Common myeloid progenitor, CD34-positive (primary cell): ENCODE data around the gene NOSIP.

Experiments
- CTCF ChIA-PET: fragments of 350-600 bp; sonication (Branson Sonifier 250); formaldehyde crosslinking; loops from one replicate; lab custom pipeline; 2021; ENCODE audit warnings: antibody characterized with exemption; lab: Charles Lee
- POLR2A ChIA-PET: fragments of 350-600 bp; sonication (Branson Sonifier 250); formaldehyde crosslinking; loops from one replicate; lab custom pipeline; 2021; ENCODE audit warnings: antibody characterized with exemption; lab: Charles Lee
- DNase-seq, 3 donors: peaks; one replicate each; pipeline versions ENCODE4 v3.0.0 to v3.0.0-alpha.2; 2013
- H3K27ac ChIP-seq, 2 experiments: 1 replicate in 1 of 2; 2 replicates in 1 of 2; pipeline ENCODE4 v1.7.0; 2013; ENCODE audit warnings: inconsistent platforms in 2 of 2, low read length in 2 of 2, mild to moderate bottlenecking in 2 of 2, low read depth in 1 of 2, moderate library complexity in 1 of 2; ENCODE audit not compliant: severe bottlenecking in 2 of 2, insufficient read depth in 1 of 2, poor library complexity in 1 of 2
- H3K27me3 ChIP-seq, 5 experiments: replicated peaks in 2 of 5; 1 replicate in 3 of 5; 2 replicates in 2 of 5; pipeline versions ENCODE4 v1.6.1 to v1.7.0; 2013; ENCODE audit warnings: low read length in 4 of 5, mild to moderate bottlenecking in 2 of 5, moderate library complexity in 2 of 5, inconsistent platforms in 1 of 5; ENCODE audit not compliant: insufficient read depth in 5 of 5, control insufficient read depth in 4 of 5
- H3K36me3 ChIP-seq, 4 experiments: 1 replicate in 2 of 4; 2 replicates in 2 of 4; pipeline versions ENCODE4 v1.6.1 to v1.7.0; 2013; ENCODE audit warnings: low read length in 3 of 4, control low read depth in 1 of 4, mild to moderate bottlenecking in 1 of 4; ENCODE audit not compliant: control insufficient read depth in 4 of 4, insufficient read depth in 4 of 4
- H3K4me1 ChIP-seq, 4 experiments: 1 replicate in 3 of 4; 2 replicates in 1 of 4; pipeline versions ENCODE4 v1.6.1 to v1.7.1; 2013; ENCODE audit warnings: low read length in 3 of 4, mild to moderate bottlenecking in 3 of 4, control low read depth in 1 of 4, inconsistent platforms in 1 of 4, moderate library complexity in 1 of 4; ENCODE audit not compliant: control insufficient read depth in 4 of 4, insufficient read depth in 4 of 4; ENCODE audit errors: control extremely low read depth in 1 of 4
- H3K4me3 ChIP-seq, 7 experiments: 1 replicate in 4 of 7; 2 replicates in 3 of 7; pipeline versions ENCODE4 v1.5.1 to v1.7.0; 2013; ENCODE audit warnings: mild to moderate bottlenecking in 7 of 7, low read length in 6 of 7, moderate library complexity in 6 of 7, inconsistent platforms in 2 of 7, low read depth in 2 of 7, control low read depth in 1 of 7; ENCODE audit not compliant: insufficient read depth in 4 of 7, control insufficient read depth in 1 of 7; ENCODE audit errors: extremely low read depth in 1 of 7
- H3K9me3 ChIP-seq, 5 experiments: 1 replicate in 4 of 5; 2 replicates in 1 of 5; pipeline versions ENCODE4 v1.6.1 to v1.7.1; 2013; ENCODE audit warnings: low read length in 4 of 5, mild to moderate bottlenecking in 2 of 5, inconsistent platforms in 1 of 5, low read depth in 1 of 5, moderate library complexity in 1 of 5; ENCODE audit not compliant: control insufficient read depth in 4 of 5, insufficient read depth in 2 of 5; ENCODE audit errors: control extremely low read depth in 1 of 5
- WGBS: methylation state at CpG from one replicate; pipeline ENCODE4 v1.1.5; 2013; ENCODE audit not compliant: insufficient coverage; 5-methylcytosine and 5-hydroxymethylcytosine counted together

NOSIP gene

DNA sequence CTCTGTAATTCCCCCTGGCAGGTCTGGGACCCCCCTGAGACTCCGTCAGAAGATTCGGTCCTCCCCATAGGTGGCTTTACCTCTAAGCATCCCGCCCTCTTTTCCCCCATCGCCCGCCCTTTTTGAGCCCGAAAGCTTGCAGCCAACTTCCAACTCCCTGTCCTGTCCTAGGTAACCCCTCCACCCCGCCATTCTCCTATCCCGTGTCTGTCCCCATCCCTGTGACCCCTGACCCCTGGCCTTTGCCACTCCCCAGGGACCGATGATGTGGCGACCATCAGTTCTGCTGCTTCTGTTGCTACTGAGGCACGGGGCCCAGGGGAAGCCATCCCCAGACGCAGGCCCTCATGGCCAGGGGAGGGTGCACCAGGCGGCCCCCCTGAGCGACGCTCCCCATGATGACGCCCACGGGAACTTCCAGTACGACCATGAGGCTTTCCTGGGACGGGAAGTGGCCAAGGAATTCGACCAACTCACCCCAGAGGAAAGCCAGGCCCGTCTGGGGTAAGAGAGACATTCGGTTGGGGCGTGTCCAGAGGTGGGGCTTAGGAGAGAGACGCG is 52.1 kb downstream of the NOSIP start:
- ChIA-PET CTCF (interaction anchor here (1.0 to 1.9 kb wide), 4 partner anchors 12 to 25 kb away, joined by 3 to 8 read pairs (median 5); no protein-coding TSS in a partner anchor), POLR2A (interaction anchor here (0.6 to 1.0 kb wide), 2 partner anchors 121 to 292 kb away, joined by 3 read pairs; no protein-coding TSS in a partner anchor)
- Histone ChIP-seq H3K4me3 (peak overlapping the region in 4 of 7 experiments; percentile 17 to 60 (median 44)), H3K36me3 (no peaks in the 10 kb centered on the region), H3K27ac (no peak overlapping the region), H3K4me1 (peaks cover 0 to 15% (median 13%) of the 10 kb centered on the region in 4 experiments), H3K27me3 (peaks cover 0 to 31% (median 0%) of the 10 kb centered on the region in 5 experiments), H3K9me3 (no peaks in the 10 kb centered on the region)
- 73% methylated on average over 21 of the region's 25 CpGs for WGBS
- DNase-seq, result no peak

DNA sequence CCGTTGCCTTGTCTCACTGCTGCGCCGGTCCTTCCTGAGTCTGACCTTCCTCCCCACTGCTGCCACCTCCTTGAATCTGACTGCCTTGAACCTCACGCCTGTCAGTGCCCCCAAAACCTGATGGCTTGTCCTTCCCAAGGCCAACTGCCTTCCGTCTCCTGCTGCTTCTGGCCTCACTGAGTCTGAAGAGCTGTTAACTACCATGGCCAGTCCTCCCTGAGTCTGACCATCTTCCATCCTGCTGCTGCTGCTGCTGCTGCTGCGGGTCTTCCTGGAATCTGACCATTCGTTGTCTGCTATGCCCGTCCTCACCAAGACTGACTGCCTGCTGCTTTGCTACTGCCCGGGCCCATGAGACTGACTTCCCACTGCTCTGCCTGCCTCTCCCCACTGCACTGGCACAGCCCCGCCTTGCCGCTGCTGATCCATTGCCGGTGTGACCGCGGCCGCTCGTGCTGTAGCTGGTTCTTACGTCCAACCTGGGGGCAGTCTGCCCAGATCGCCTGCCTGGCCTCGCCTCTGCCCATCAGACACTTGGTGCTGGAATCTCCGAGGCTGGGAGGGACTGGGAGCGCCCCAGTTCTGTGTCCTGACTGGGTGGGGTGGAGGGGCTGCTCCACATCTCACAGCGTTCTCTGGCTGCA is 55.4 kb downstream of the NOSIP start:
- no peak overlapping the region for H3K27ac ChIP-seq
- CTCF ChIA-PET, result interaction anchor here (1.7 kb wide), 1 partner anchor 18 kb away, joined by 4 read pairs; no protein-coding TSS in a partner anchor
- H3K36me3 ChIP-seq, result peaks cover 0 to 2% (median 0%) of the 10 kb centered on the region in 4 experiments
- no peaks in the 10 kb centered on the region for H3K9me3 ChIP-seq
- no peak overlapping the region for H3K4me3 ChIP-seq
- no peak for DNase-seq
- H3K4me1 ChIP-seq, result peaks cover 0 to 10% (median 8%) of the 10 kb centered on the region in 4 experiments
- 97% methylated on average over 21 of the region's 22 CpGs for WGBS
- POLR2A ChIA-PET, result no interaction called here
- H3K27me3 ChIP-seq, result peaks cover 0 to 15% (median 0%) of the 10 kb centered on the region in 5 experiments

DNA sequence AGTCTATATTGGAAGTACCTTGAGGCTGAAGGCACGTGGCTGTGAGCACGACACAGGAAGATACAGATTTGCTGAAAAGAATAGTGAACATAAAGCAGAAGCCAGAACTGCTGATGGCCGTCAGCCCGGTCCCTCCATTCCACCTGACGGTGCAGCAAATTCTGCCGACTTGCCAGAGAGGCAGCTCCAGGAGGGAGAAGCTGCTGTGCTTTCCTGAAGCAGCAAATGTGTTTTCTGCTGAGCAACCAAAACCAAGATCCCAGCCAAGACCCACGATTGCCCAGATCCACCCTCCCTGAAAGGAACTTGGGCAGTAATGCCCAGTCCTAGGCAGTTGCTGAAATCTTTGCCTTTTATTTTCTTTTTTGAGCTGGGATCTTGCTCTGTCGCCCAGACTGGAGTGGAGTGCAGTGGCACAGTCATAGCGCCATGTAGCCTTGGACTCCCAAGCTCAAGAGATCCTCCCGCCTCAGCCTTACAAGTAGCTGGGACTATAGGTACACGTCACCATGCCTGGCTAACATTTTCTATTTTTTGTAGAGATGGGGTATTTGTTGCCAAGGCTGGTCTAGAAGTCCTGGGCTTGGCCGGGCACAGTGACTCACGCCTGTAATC is 59.5 kb downstream of the NOSIP start:
- ChIA-PET POLR2A (no interaction called here), CTCF (interaction anchor here (0.8 to 0.9 kb wide), 2 partner anchors 15 to 42 kb away, joined by 3 to 4 read pairs; no protein-coding TSS in a partner anchor)
- Histone ChIP-seq H3K36me3 (peaks cover 0 to 2% (median 0%) of the 10 kb centered on the region in 4 experiments), H3K27me3 (no peaks in the 10 kb centered on the region), H3K4me3 (no peak overlapping the region), H3K4me1 (peaks cover 0 to 13% (median 4%) of the 10 kb centered on the region in 4 experiments), H3K27ac (no peak overlapping the region), H3K9me3 (no peaks in the 10 kb centered on the region)
- 92% methylated on average over 12 of the region's 13 CpGs for WGBS
- no peak for DNase-seq

DNA sequence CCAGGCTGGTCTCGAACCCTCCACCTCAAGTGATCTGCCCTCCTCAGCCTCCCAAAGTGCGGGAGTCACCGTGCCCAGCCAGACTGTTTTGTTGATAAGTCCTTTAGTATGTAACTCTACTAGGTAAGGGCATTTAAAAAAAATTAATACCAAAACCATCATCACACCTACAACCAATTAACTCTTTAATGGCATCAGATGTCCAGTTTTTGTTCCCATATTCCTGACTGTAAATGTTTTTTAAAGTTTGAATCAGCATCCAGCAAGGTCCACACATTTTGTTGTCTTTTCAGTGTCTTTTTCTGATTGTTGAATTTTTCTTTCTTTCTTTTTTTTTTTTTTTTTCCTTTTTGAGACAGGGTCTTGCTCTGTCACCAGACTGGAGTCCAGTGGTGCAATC is 62.3 kb downstream of the NOSIP start:
- WGBS, result no CpG with 5 or more reads among the region's 3 CpGs
- H3K4me1 ChIP-seq, result peaks cover 0 to 40% (median 19%) of the 10 kb centered on the region in 4 experiments
- CTCF ChIA-PET, result interaction anchor here (1.1 to 4.4 kb wide), 4 partner anchors 12 to 53 kb away, joined by 3 to 26 read pairs (median 6); no protein-coding TSS in a partner anchor

DNA sequence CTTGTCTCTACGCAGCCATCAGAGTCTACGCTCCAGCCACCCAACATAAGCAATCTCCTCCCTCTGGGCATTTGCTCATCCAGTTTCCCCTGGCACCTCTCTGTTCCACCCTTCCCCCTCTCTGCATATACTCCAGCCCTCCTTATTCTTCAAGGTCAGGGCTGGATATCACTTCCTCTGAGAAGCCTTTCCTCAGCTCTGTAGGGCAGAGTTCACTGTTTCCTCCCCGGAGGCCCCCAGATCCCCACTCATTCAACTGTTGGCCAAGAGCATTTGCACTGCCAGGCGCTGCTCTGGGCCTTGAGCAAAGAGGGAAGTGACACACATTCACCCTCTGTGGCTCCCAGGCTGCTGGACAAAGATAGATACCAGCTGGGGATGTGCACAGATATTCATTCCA is 64.6 kb downstream of the NOSIP start:
- Histone ChIP-seq H3K27me3 (no peaks in the 10 kb centered on the region), H3K36me3 (no peaks in the 10 kb centered on the region), H3K4me1 (peaks cover 0 to 62% (median 39%) of the 10 kb centered on the region in 4 experiments), H3K9me3 (no peaks in the 10 kb centered on the region), H3K4me3 (no peak overlapping the region), H3K27ac (no peak overlapping the region)
- CTCF ChIA-PET, result interaction anchor here (1.0 to 4.4 kb wide), 6 partner anchors 9 to 55 kb away, joined by 4 to 26 read pairs (median 6); no protein-coding TSS in a partner anchor
- WGBS, result 0% methylated on average over 1 of the region's 4 CpGs
- POLR2A ChIA-PET, result interaction anchor here (0.5 kb wide), 1 partner anchor 39 kb away, joined by 4 read pairs; no protein-coding TSS in a partner anchor
- DNase-seq, result peak in 2 of 3 donors; percentile 80 to 85

More for the DNA sequence above, 62.3 kb downstream of the NOSIP start:
- Histone ChIP-seq H3K27ac (no peak overlapping the region), H3K9me3 (no peaks in the 10 kb centered on the region), H3K36me3 (peaks cover 0 to 2% (median 0%) of the 10 kb centered on the region in 4 experiments), H3K27me3 (no peaks in the 10 kb centered on the region), H3K4me3 (no peak overlapping the region)
- POLR2A ChIA-PET, result no interaction called here
- DNase-seq, result no peak

DNA sequence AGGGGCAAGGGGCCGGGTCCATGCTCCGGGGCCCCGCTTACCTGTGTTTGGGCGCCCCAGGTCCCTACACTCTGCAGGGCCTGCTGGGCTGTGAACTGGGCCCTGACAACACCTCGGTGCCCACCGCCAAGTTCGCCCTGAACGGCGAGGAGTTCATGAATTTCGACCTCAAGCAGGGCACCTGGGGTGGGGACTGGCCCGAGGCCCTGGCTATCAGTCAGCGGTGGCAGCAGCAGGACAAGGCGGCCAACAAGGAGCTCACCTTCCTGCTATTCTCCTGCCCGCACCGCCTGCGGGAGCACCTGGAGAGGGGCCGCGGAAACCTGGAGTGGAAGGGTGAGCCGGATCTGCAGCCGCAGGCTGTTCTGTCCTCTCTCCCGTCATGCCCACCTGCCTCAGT is 66.2 kb downstream of the NOSIP start:
- DNase-seq, result no peak
- H3K27me3 ChIP-seq, result peaks cover 0 to 2% (median 0%) of the 10 kb centered on the region in 5 experiments
- ChIA-PET POLR2A (interaction anchor here (1.1 kb wide), 1 partner anchor 18 kb away, joined by 3 read pairs; no protein-coding TSS in a partner anchor), CTCF (interaction anchor here (1.0 to 4.4 kb wide), 5 partner anchors 13 to 57 kb away, joined by 3 to 26 read pairs (median 4); partner anchors contain the start of gene RCN3)
- 97% methylated on average over 19 of the region's 21 CpGs for WGBS
- H3K4me1 ChIP-seq, result peaks cover 0 to 62% (median 39%) of the 10 kb centered on the region in 4 experiments
- no peaks in the 10 kb centered on the region for H3K36me3 ChIP-seq
- H3K4me3 ChIP-seq, result no peak overlapping the region
- no peak overlapping the region for H3K27ac ChIP-seq
- H3K9me3 ChIP-seq, result no peaks in the 10 kb centered on the region
